Cortex of kidney (tissue), 1 donor: ENCODE results near the gene HLA-A.
"Not testable (repeated sequence)": the region's sequence is repeated elsewhere in the genome, so short reads cannot be mapped to it uniquely, and the experiment has no call there.

Experiments
- DNase-seq: peaks from one replicate; lab custom pipeline; 2025; lab: John Stamatoyannopoulos, UW

Gene HLA-A

GRCh38 chr6:29961966-29962365 is 19.6 kb downstream of the HLA-A start:
- DNase-seq: no peak

GRCh38 chr6:29963697-29964096 is 21.4 kb downstream of the HLA-A start:
- DNase-seq: not testable (repeated sequence)

DNA sequence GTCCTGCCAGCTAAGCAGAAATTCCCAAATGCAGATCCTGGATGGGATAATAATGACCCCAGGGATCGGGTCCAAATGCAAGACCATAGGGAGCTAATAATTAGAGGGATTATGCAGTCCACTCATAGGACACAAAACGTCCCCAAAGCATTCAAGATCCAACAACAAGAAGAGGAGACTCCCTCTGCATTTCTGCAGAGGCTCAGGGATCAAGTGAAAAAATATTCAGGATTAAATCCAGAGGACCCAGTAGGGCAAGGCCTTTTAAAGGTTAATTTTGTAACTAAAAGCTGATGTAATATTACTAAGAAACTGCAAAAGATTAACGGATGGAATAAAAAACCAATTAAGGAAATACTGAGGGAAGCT is 22.2 kb downstream of the HLA-A start:
- DNase-seq: no peak

DNA sequence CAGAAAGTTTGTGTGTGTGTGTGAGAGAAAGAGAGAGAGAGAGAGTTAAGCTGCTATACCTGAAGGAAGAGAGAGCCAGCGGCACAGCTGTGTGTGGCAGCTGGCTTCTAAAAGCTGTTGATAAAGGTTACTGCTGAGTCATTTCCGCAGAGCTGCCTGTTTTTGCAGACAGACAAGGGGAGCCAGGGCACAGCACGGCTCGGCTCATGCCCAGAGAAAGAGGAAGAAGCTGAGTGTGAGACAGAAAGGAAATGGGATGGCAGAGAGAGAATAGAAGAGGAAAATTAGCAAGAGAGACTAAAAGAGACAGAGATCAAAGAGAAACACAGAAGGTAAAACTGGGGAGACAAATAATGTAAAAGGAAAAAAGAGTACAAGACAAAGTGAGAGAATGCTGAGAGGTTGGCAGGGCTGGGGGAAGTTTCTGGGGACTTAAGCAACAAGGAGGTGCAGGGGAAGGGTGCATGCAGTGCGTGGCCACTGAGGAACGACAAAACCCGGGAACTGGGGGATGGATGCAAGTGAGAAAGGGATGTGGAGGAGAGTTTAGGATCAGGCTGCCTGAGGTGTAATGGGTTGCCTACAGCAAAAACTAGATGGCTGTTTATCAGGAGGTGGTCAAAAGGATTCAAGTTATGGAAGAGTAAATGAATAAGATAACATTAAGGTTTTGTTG is 22.7 kb downstream of the HLA-A start:
- no peak for DNase-seq

DNA sequence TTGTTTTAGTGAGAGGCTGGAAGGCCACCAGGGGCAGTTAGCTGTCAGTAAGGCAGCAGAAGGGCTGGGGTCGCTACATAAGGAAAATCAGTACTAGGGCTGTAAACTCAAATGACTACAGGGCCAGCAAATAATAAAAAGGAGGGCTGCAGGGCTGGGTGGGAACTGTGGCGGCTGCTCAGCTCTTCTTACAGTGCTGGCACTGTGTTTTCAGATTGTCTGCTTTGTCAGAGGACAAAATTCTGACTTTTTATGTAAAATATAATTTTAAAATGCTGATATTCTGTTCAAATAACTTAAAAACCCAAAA is 23.2 kb downstream of the HLA-A start:
- no peak for DNase-seq

GRCh38 chr6:29965873-29966601 is 23.7 kb downstream of the HLA-A start:
- DNase-seq: no peak

- DNase-seq: no peak
Observed at GRCh38 chr6:29967379-29968010, 25.2 kb downstream of the HLA-A start.

DNA sequence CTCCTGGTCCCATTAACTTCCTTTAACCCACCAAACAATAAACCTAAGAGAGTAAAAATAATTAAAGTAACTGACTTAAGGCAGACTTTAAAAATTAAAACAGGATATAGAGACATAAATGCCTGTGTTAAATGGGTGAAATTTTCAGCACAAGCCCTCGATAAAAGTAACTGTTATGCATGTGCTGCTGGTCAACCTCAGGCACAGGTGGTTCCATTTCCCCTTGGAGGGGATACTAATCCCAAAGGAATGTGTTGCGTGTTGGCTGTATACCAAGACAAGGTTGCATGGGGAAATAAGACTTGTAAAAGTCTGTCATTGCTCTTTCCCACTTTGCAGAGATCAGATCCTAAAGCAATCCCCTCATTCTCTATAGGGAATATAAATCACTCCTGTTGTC is 25.8 kb downstream of the HLA-A start:
- DNase-seq: no peak

DNA sequence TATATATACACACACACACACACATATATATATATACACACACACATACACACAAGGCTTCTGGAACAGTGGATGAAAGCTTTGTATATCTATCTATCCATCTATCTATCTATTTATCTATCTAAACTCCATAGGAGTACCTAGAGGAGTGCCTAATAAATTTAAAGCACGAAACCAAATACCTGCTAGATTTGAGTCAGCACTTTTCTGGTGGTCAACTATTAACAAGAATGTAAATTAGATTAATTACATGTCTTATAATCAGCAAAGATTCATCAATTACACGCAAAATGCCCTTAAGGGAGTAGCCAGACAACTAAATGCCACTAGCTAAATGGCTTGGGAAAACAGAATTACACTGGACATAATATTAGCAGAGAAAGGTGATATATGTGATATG is 26.6 kb downstream of the HLA-A start:
- DNase-seq: no peak

DNA sequence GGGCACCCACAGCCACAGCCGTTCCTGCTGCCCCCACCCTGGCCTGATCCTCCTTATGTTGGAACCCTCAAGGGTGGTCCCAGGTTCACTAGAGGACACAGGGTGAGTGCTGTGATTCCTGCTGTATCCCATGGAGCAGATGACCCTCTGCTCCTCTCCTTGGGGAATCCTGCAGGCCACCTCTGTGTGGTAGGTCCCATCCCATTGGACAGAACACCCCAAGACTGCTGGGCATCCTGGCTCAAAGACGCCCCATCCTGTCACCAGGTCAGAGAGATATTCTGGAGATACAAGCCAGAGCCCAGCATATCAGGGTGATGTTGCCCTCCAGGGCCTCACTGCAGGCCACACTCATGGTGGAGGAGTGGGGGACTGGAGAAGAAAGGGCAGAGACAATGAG is 28.4 kb downstream of the HLA-A start:
- DNase-seq: no peak

DNA sequence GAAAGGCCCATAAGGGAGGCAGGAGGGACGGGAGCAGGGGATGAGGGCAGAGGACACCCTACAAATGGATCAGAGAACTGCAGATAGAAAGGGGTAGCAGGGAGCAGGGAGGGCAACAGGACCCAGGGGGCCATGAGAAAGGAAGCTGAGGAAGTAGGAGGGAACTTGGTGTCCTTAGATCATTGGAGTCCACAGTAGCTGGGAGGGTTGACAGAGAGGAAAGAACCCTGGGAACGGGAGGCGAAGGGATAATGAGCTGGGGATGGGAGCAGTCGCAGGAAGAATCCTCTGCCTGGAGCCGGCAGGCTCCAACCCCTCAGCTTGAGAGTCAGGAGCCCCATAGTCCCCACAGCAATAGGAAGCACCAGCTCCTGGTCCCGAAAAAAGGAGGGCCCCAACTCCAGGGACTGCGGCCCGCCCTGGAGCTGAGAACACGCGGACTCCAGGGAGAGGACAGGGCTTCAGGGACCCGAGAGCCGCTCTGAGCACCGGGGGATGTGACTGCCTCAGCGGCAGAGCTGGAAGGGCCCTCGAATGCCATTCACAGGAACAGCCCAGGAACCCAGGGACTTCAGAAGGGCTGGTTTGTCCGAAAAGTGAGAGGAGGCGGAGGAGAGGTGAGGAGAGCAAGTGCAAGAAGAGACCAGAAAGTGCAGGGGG is 32.7 kb downstream of the HLA-A start:
- DNase-seq: no peak

DNA sequence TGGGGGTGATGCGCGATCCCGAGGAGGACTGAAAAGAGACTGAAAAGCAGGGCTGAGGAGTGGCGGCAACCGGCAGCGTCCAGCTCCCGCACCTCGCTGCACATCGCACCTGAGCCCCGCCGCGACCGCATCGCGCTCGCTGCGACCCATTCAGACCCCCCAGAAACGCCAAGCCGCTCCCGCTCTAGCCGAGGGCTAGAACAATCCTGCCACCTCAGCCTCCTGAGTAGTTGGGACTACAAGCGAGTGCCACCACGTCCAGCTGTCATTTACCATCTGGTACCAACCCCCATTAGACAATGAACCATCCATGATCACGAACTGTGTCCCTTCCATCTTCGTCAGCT is 33.2 kb downstream of the HLA-A start:
- no peak for DNase-seq

- DNase-seq: no peak
Observed at GRCh38 chr6:29976253-29976587, 33.9 kb downstream of the HLA-A start.

DNA sequence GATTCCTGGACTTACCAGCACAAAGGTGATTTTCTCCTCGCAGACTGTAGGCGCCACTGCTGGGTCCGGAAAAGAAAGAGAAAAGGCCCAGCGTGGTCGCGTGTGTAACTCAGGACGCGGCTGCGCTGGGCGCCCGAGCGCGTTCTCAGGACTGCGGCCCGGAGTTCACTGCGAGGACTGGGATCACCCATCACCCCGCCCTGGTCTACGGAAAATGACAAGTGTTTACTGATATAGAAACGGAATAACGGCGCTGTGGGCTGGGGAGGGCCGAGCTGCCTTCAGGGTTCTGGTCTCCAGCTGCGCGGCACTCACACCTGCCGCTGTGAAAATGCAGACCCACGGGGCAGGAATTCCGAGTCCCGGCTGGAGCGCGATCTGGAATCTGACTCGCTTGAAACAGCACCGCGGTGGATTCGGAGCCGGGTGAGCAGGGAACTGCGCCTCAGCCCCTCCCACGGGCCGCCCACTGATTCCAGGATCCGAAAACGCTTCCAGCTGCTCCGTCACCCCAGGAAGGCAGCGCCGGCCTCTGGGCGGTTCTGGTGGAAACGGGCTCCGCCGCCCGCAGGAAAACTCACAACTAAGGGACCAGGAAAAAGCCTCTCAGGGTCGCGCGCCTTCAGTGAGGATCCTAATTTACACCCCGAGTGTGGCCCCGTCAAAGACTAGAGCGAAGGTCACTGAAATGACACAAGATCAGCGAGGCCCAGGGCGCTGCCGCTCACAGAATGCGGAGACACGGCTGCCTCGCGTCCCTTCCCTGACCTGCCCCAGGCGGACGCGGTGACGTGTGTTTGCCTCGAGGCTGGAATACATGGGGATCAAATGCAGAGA is 34.5 kb downstream of the HLA-A start:
- peak; percentile 14 for DNase-seq

GRCh38 chr6:29977425-29977727 is 35.0 kb downstream of the HLA-A start:
- DNase-seq: no peak

GRCh38 chr6:29980013-29980412 is 37.7 kb downstream of the HLA-A start:
- DNase-seq: not testable (repeated sequence)

DNA sequence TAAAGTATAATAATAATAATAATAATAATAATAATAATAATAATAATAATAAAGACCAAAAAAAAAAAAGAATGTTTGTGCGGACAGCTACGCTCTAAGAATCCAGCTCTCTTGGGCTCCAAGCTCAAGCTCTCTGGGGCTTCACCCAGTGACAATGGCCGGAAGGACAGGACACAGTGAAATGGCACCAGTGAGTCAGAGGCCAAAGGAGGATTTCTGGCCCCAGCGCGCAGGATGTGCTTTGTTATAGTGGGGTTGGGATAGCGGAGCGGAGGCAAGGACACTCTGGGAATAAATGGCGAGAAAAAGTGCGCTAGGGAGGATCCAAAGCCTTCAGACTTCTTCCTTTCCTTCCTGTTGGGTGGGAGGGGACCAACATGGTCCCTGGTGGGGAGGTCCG is 38.2 kb downstream of the HLA-A start:
- no peak for DNase-seq

GRCh38 chr6:29981211-29981812 is 39.0 kb downstream of the HLA-A start:
- DNase-seq: no peak

DNA sequence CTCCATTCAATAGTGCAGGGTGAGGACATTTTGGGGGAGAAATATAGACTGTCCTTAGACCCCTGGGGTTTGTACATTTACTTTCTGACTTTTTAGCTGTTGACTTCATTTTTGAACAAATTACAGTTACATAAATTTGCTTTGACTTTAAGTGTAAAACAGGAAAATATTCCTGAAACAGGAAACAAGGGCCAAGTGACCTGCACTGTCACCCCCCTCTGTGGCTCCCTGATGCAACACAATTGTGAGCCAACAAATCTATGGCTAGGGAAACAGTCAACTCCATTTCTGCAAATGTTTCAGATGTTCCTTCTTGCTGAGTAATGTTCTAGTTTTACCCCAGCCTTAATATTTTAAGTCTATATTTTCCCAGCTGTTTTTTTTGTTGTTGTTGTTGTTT is 39.8 kb downstream of the HLA-A start:
- DNase-seq: no peak

DNA sequence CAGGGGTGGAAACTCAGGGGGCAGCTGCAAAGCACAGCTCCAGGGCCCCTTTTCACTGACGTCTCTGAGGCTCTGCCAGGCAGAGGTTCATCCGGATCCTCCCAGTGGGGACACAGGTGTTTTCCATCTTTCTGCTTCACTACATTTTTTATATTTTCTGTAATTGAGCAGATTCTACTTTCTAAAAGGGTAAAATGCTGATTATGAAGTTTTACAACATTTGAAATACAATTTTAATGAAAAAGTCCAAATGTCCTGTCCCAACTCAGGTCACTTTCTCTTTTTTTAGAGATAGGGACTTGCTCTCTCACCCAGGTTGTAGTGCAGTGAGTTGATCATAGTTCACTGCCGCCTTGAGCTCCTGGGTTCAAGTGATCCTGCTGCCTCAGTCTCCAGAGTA is 41.9 kb downstream of the HLA-A start:
- no peak for DNase-seq

DNA sequence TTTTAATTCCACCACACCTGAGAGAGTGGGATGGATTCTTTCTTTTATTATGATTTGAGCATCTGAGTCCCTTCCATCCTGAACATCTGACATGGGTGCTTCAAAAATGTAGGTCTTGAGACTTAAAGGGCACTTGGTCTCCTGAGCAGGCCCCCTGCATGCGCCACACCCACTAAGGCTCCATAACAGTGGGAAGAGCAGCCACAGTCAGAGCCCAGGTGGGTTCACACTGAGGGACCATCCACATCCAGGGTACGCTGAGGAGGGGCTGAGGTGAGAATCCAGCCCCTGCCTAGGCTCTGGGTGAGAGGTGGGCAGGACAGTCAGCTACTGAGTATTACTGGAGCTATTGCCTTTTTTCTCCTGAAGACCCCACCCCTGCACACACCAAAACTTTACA is 42.7 kb downstream of the HLA-A start:
- DNase-seq: no peak

- DNase-seq: no peak
Observed at GRCh38 chr6:29986179-29986781, 43.9 kb downstream of the HLA-A start.
